B cell (primary cell): ENCODE measurements around the gene MFF. TPM values are rescaled to one million over a fixed set of nuclear protein-coding genes. Genes with fewer than 3 reads are reported as not detected.

Experiments used
- ATAC-seq: fragments of 200-7000 bp; cut with Tn5 transposase; one replicate; pipeline ENCODE4 v1.10.0; 2021; ENCODE audit warnings: low read depth, mild to moderate bottlenecking, moderate number of reproducible peaks, moderate library complexity
- CTCF ChIA-PET: fragments of 350-600 bp; sonication (Branson Sonifier 250); formaldehyde crosslinking; loops from one replicate; lab custom pipeline; 2021; ENCODE audit warnings: antibody characterized with exemption, inconsistent platforms; lab: Charles Lee
- POLR2A ChIA-PET: fragments of 350-600 bp; sonication (Branson Sonifier 250); formaldehyde crosslinking; loops from one replicate; lab custom pipeline; 2021; ENCODE audit warnings: antibody characterized with exemption; lab: Charles Lee
- DNase-seq: peaks from one replicate; pipeline ENCODE4 v3.0.0; 2013
- H2AFZ ChIP-seq: 2 replicates; pipeline ENCODE4 v1.6.1; 2012; ENCODE audit warnings: mild to moderate bottlenecking, low read depth, low read length; ENCODE audit not compliant: insufficient read depth, poor library complexity, severe bottlenecking
- H3K27ac ChIP-seq, 2 donors: 1 replicate in 1 of 2; 2 replicates in 1 of 2; pipeline ENCODE4 v1.5.1; 2012 to 2013; ENCODE audit warnings: low read length in 2 of 2, mild to moderate bottlenecking in 2 of 2, moderate library complexity in 1 of 2
- H3K27me3 ChIP-seq, 4 experiments: fragments of 200-600 bp in 1 of 4; sonication (generic) in 1 of 4; replicated peaks in 1 of 4; 1 replicate in 2 of 4; 2 replicates in 2 of 4; pipeline versions ENCODE4 v1.6.1 to v1.7.0; 2013 to 2016; ENCODE audit warnings: low read length in 3 of 4, mild to moderate bottlenecking in 2 of 4, mixed read lengths in 1 of 4, moderate library complexity in 1 of 4; ENCODE audit not compliant: insufficient read depth in 4 of 4, control insufficient read depth in 3 of 4; ENCODE audit errors: control extremely low read depth in 1 of 4
- H3K36me3 ChIP-seq, 2 experiments: replicated peaks in 1 of 2; 1 replicate in 1 of 2; 2 replicates in 1 of 2; pipeline versions ENCODE4 v1.6.1 to v1.7.1; 2013; ENCODE audit warnings: low read length in 1 of 2; ENCODE audit not compliant: insufficient read depth in 2 of 2, control insufficient read depth in 1 of 2; ENCODE audit errors: control extremely low read depth in 1 of 2, extremely low read depth in 1 of 2
- H3K4me1 ChIP-seq, 2 donors: fragments of 200-600 bp in 1 of 2; sonication (generic) in 1 of 2; 1 replicate in 1 of 2; 2 replicates in 1 of 2; pipeline versions ENCODE4 v1.5.1 to v1.6.1; 2013 to 2017; ENCODE audit warnings: low read length in 2 of 2; ENCODE audit not compliant: control insufficient read depth in 2 of 2, insufficient read depth in 2 of 2
- H3K4me2 ChIP-seq: replicated peaks from 2 replicates; pipeline ENCODE3; 2012; ENCODE audit warnings: mild to moderate bottlenecking, low read depth, low read length; ENCODE audit not compliant: poor library complexity, severe bottlenecking
- H3K4me3 ChIP-seq, 5 experiments: fragments of 200-600 bp in 1 of 5; sonication (generic) in 1 of 5; 1 replicate in 3 of 5; 2 replicates in 2 of 5; pipeline versions ENCODE4 v1.5.1 to v1.7.0; 2011 to 2016; ENCODE audit warnings: low read length in 4 of 5, mild to moderate bottlenecking in 4 of 5, low read depth in 2 of 5, control low read depth in 1 of 5, moderate library complexity in 1 of 5; ENCODE audit not compliant: insufficient read depth in 1 of 5; ENCODE audit errors: control extremely low read depth in 1 of 5, extremely low read depth in 1 of 5
- H3K79me2 ChIP-seq: fragments of 200-600 bp; sonication (generic); one replicate; pipeline ENCODE4 v1.6.0; 2016; ENCODE audit warnings: low read length; ENCODE audit not compliant: control insufficient read depth, insufficient read depth
- H3K9ac ChIP-seq: fragments of 200-600 bp; sonication (generic); 2 replicates; pipeline ENCODE4 v1.6.1; 2017; ENCODE audit warnings: mild to moderate bottlenecking, low read length, moderate library complexity
- H3K9me3 ChIP-seq, 3 donors: one replicate each; pipeline versions ENCODE4 v1.6.1 to v1.7.1; 2013; ENCODE audit warnings: low read length in 2 of 3; ENCODE audit not compliant: control insufficient read depth in 2 of 3, insufficient read depth in 1 of 3; ENCODE audit errors: control extremely low read depth in 1 of 3
- H4K20me1 ChIP-seq: 2 replicates; pipeline ENCODE4 v1.6.0; 2012; ENCODE audit warnings: mild to moderate bottlenecking, low read length; ENCODE audit not compliant: insufficient read depth, control insufficient read depth, poor library complexity, severe bottlenecking
- H3K27ac Mint-ChIP-seq: one replicate; pipeline ENCODE4 v1.8.0; 2021; ENCODE audit warnings: mixed read lengths
- H3K27me3 Mint-ChIP-seq: one replicate; pipeline ENCODE4 v1.8.0; 2021; ENCODE audit warnings: mixed read lengths
- H3K4me1 Mint-ChIP-seq: one replicate; pipeline ENCODE4 v1.8.0; 2021; ENCODE audit warnings: mixed read lengths
- H3K4me3 Mint-ChIP-seq: one replicate; pipeline ENCODE4 v1.8.0; 2021; ENCODE audit warnings: mixed read lengths
- H3K9me3 Mint-ChIP-seq: one replicate; pipeline ENCODE4 v1.8.0; 2022; ENCODE audit warnings: mixed read lengths; ENCODE audit not compliant: insufficient read depth
- CTCF ChIP-seq: fragments of 200-600 bp; IDR thresholded peaks from one replicate; pipeline ENCODE4 v1.8.0; 2022; ENCODE audit warnings: antibody characterized with exemption, mild to moderate bottlenecking
- EZH2 ChIP-seq: IDR thresholded peaks from 2 replicates; pipeline ENCODE4 v1.6.1; 2012; ENCODE audit warnings: borderline replicate concordance, low read depth, mild to moderate bottlenecking, moderate library complexity, low read length; ENCODE audit not compliant: insufficient read depth, poor library complexity, severe bottlenecking
- WGBS: methylation state at CpG from one replicate; pipeline ENCODE4 v1.1.5; 2013; ENCODE audit warnings: missing lambda C conversion rate; ENCODE audit not compliant: insufficient coverage; 5-methylcytosine and 5-hydroxymethylcytosine counted together
- intact Hi-C: fragments of 100-400 bp; cut with micrococcal nuclease; formaldehyde crosslinking; loops from one replicate; pipeline ENCODE4 v1.10.0; 2022
- polyA plus RNA-seq: library from polyadenylated mRNA; depleted of rRNA; stranded (reverse); fragments of >200 nt; gene quantifications from 2 replicates; pipeline ENCODE4 v1.2.3, GENCODE V29; 2012
- total RNA-seq, 2 donors: library from RNA; stranded (reverse); fragments of 120-200 nt in 1 of 2; gene quantifications; 1 replicate in 1 of 2; 2 replicates in 1 of 2; pipeline versions ENCODE4 v1.2.3 to v1.2.4, GENCODE V29; 2013 to 2022

The MFF gene
- total and polyA plus RNA-seq, 2 donors (not counting 1 experiment from before 2014, with no cell fraction given), result 55.0 to 70.4 TPM

- no peak overlapping the region for H2AFZ ChIP-seq
- intact Hi-C loops, result no loop called here
- TF ChIP-seq EZH2 (no peak), CTCF (no peak)
- DNase-seq, result no peak
- no peak overlapping the region for H3K4me3 ChIP-seq
- H3K4me2 ChIP-seq, result no peak overlapping the region
- no peaks in the 10 kb centered on the region for H3K4me1 ChIP-seq
- no peaks in the 10 kb centered on the region for H4K20me1 ChIP-seq
- H3K9me3 ChIP-seq, result no peaks in the 10 kb centered on the region
- Mint-ChIP-seq H3K4me1 (no peaks in the 10 kb centered on the region), H3K27me3 (no peaks in the 10 kb centered on the region), H3K4me3 (no peak overlapping the region), H3K27ac (no peak overlapping the region), H3K9me3 (no peaks in the 10 kb centered on the region)
- ATAC-seq, result no peak
- CTCF ChIA-PET, result no interaction called here
- H3K27ac ChIP-seq, result no peak overlapping the region
- peaks cover 0 to 2% of the 10 kb centered on the region in 2 experiments for H3K36me3 ChIP-seq
- no peaks in the 10 kb centered on the region for H3K27me3 ChIP-seq
- H3K79me2 ChIP-seq, result no peaks in the 10 kb centered on the region
- no peak overlapping the region for H3K9ac ChIP-seq
- 97% methylated on average over 3 of the region's 5 CpGs for WGBS
- POLR2A ChIA-PET, result no interaction called here
Observed at GRCh38 chr2:227311861-227312506, 13.1 kb upstream of the MFF start.

- no CpG with 5 or more reads among the region's 2 CpGs for WGBS
- POLR2A ChIA-PET, result no interaction called here
- H3K36me3 ChIP-seq, result no peaks in the 10 kb centered on the region
- H3K27me3 Mint-ChIP-seq, result no peaks in the 10 kb centered on the region
- H3K9ac ChIP-seq, result no peak overlapping the region
- TF ChIP-seq EZH2, result no peak
- no peak for TF ChIP-seq CTCF
- intact Hi-C loops, result no loop called here
- ATAC-seq, result no peak
- no peak overlapping the region for H3K4me2 ChIP-seq
- H2AFZ ChIP-seq, result no peak overlapping the region
- no peaks in the 10 kb centered on the region for H3K79me2 ChIP-seq
- H3K4me1 ChIP-seq, result no peaks in the 10 kb centered on the region
- H3K27me3 ChIP-seq, result no peaks in the 10 kb centered on the region
- H3K4me3 ChIP-seq, result no peak overlapping the region
- no peak for DNase-seq
- H3K27ac Mint-ChIP-seq, result no peak overlapping the region
- no peak overlapping the region for H3K4me3 Mint-ChIP-seq
- H3K9me3 ChIP-seq, result no peaks in the 10 kb centered on the region
- no peaks in the 10 kb centered on the region for H4K20me1 ChIP-seq
- no peaks in the 10 kb centered on the region for H3K9me3 Mint-ChIP-seq
- no peaks in the 10 kb centered on the region for H3K4me1 Mint-ChIP-seq
- CTCF ChIA-PET, result no interaction called here
- H3K27ac ChIP-seq, result no peak overlapping the region
Observed at GRCh38 chr2:227312579-227312978, 12.5 kb upstream of the MFF start.
